Natural killer cell (primary cell): Measurements from ENCODE around the gene ZNF816. TPM values are rescaled to one million over a fixed set of nuclear protein-coding genes. Genes with fewer than 3 reads are reported as not detected.
"Not testable (repeated sequence)": the region's sequence is repeated elsewhere in the genome, so short reads cannot be mapped to it uniquely, and the experiment has no call there.

Experiments used
- ATAC-seq, 3 donors: fragments of 150-1000 bp in 2 of 3; fragments of 200-7000 bp in 1 of 3; cut with Tn5 transposase; 1 replicate in 1 of 3; 2 replicates in 2 of 3; pipeline ENCODE4 v1.10.0; 2021; ENCODE audit warnings: mild to moderate bottlenecking in 2 of 3, moderate library complexity in 2 of 3
- DNase-seq, 2 donors: peaks; one replicate each; pipeline versions ENCODE4 v3.0.0 to v3.0.0-alpha.2; 2013 to 2021; ENCODE audit warnings: mixed read lengths in 1 of 2
- H3K27ac ChIP-seq: one replicate; pipeline ENCODE4 v1.5.1; 2013; ENCODE audit warnings: mild to moderate bottlenecking, low read length
- H3K27me3 ChIP-seq: one replicate; pipeline ENCODE4 v1.6.1; 2013; ENCODE audit warnings: low read length; ENCODE audit not compliant: control insufficient read depth, insufficient read depth
- H3K36me3 ChIP-seq: one replicate; pipeline ENCODE4 v1.6.1; 2013; ENCODE audit warnings: low read length; ENCODE audit not compliant: control insufficient read depth, insufficient read depth
- H3K4me1 ChIP-seq: one replicate; pipeline ENCODE4 v1.6.1; 2013; ENCODE audit warnings: low read length; ENCODE audit not compliant: control insufficient read depth, insufficient read depth
- H3K4me3 ChIP-seq: one replicate; pipeline ENCODE4 v1.5.1; 2013; ENCODE audit warnings: low read length
- H3K9me3 ChIP-seq: one replicate; pipeline ENCODE4 v1.6.1; 2013; ENCODE audit warnings: low read length; ENCODE audit not compliant: control insufficient read depth, insufficient read depth
- H3K27ac Mint-ChIP-seq, 2 donors: one replicate each; pipeline ENCODE4 v1.8.0; 2022; ENCODE audit warnings: mild to moderate bottlenecking in 2 of 2, mixed read lengths in 2 of 2, moderate library complexity in 1 of 2
- H3K27me3 Mint-ChIP-seq, 2 donors: one replicate each; pipeline ENCODE4 v1.8.0; 2022; ENCODE audit warnings: low read depth in 2 of 2, mixed read lengths in 2 of 2
- H3K36me3 Mint-ChIP-seq: one replicate; pipeline ENCODE4 v1.8.0; 2022; ENCODE audit warnings: mixed read lengths
- H3K4me1 Mint-ChIP-seq, 2 donors: one replicate each; pipeline ENCODE4 v1.8.0; 2022; ENCODE audit warnings: mixed read lengths in 2 of 2
- H3K4me3 Mint-ChIP-seq: one replicate; pipeline ENCODE4 v1.8.0; 2022; ENCODE audit warnings: mild to moderate bottlenecking, moderate library complexity, mixed read lengths
- H3K9me3 Mint-ChIP-seq, 2 donors: one replicate each; pipeline ENCODE4 v1.8.0; 2022; ENCODE audit warnings: mixed read lengths in 2 of 2
- CTCF ChIP-seq: fragments of 200-600 bp; IDR thresholded peaks from one replicate; pipeline ENCODE4 v1.8.0; 2022; ENCODE audit warnings: antibody characterized with exemption
- WGBS: methylation state at CpG from one replicate; pipeline ENCODE4 v1.1.7; 2013; ENCODE audit warnings: missing lambda C conversion rate; ENCODE audit not compliant: insufficient coverage; 5-methylcytosine and 5-hydroxymethylcytosine counted together
- intact Hi-C: fragments of 100-400 bp; cut with micrococcal nuclease; formaldehyde crosslinking; loops from one replicate; pipeline ENCODE4 v1.14.2; 2022
- total RNA-seq, 4 donors: library from RNA; stranded (reverse); fragments of 120-200 nt in 1 of 4; gene quantifications; one replicate each; pipeline versions ENCODE4 v1.2.3 to v1.2.4, GENCODE V29; 2013 to 2022

The ZNF816 gene
- total RNA-seq, 3 donors from 2014 or later (not counting 1 experiment from before 2014, with no cell fraction given), result 4.1 to 11.3 (median 7.7) TPM

- TF ChIP-seq CTCF, result no peak
- no peaks in the 10 kb centered on the region for H3K9me3 Mint-ChIP-seq
- Histone ChIP-seq H3K27ac (peak overlapping the region; percentile 17), H3K4me3 (peak overlapping the region; percentile 74), H3K4me1 (peaks cover 21% of the 10 kb centered on the region), H3K9me3 (peaks cover 29% of the 10 kb centered on the region), H3K36me3 (no peaks in the 10 kb centered on the region), H3K27me3 (no peaks in the 10 kb centered on the region)
- no peaks in the 10 kb centered on the region for H3K27me3 Mint-ChIP-seq
- 79% methylated on average over 26 of the region's 29 CpGs for WGBS
- peak overlapping the region; percentile 97 for H3K4me3 Mint-ChIP-seq
- H3K27ac Mint-ChIP-seq, result peak overlapping the region; percentile 87 to 91
- H3K4me1 Mint-ChIP-seq, result peaks cover 22 to 28% of the 10 kb centered on the region in 2 donors
- peak in 1 of 3 donors; percentile 27 for ATAC-seq
- intact Hi-C loops, result loop anchor here (5.0 to 10.0 kb wide), 2 partner anchors 46 to 199 kb away; partner anchors contain the start of gene ZNF320
- no peak for DNase-seq
- no peaks in the 10 kb centered on the region for H3K36me3 Mint-ChIP-seq
These were observed 19.4 kb downstream of the ZNF816 start for GRCh38 chr19:52943134-52943883.

GRCh38 chr19:52942386-52943133 is 20.1 kb downstream of the ZNF816 start:
- peak; percentile 99 to 100 (median 99) for ATAC-seq
- Histone ChIP-seq H3K36me3 (no peaks in the 10 kb centered on the region), H3K27ac (peak overlapping the region; percentile 75), H3K4me1 (peaks cover 21% of the 10 kb centered on the region), H3K9me3 (peaks cover 21% of the 10 kb centered on the region), H3K27me3 (no peaks in the 10 kb centered on the region), H3K4me3 (peak overlapping the region; percentile 74)
- Mint-ChIP-seq H3K9me3 (no peaks in the 10 kb centered on the region), H3K27ac (peak overlapping the region; percentile 87 to 91), H3K4me3 (peak overlapping the region; percentile 97), H3K4me1 (peaks cover 24 to 29% of the 10 kb centered on the region in 2 donors), H3K27me3 (no peaks in the 10 kb centered on the region), H3K36me3 (no peaks in the 10 kb centered on the region)
- no peak for TF ChIP-seq CTCF
- intact Hi-C loops, result loop anchor here (1.0 to 10.0 kb wide), 4 partner anchors 19 to 198 kb away; partner anchors contain the start of genes ZNF320, ZNF816 and ZNF888
- DNase-seq, result peak; percentile 94 to 100
- under 1% methylated on average over 43 of the region's 43 CpGs for WGBS

GRCh38 chr19:52941941-52942385 is 20.7 kb downstream of the ZNF816 start:
- Mint-ChIP-seq H3K27me3 (no peaks in the 10 kb centered on the region), H3K27ac (peak overlapping the region; percentile 87 to 91), H3K9me3 (no peaks in the 10 kb centered on the region), H3K4me3 (peak overlapping the region; percentile 97), H3K4me1 (peaks cover 24 to 35% of the 10 kb centered on the region in 2 donors), H3K36me3 (no peaks in the 10 kb centered on the region)
- Histone ChIP-seq H3K27me3 (no peaks in the 10 kb centered on the region), H3K27ac (peak overlapping the region; percentile 75), H3K36me3 (no peaks in the 10 kb centered on the region), H3K9me3 (peaks cover 16% of the 10 kb centered on the region), H3K4me3 (peak overlapping the region; percentile 74), H3K4me1 (peaks cover 21% of the 10 kb centered on the region)
- peak; percentile 18 to 43 for DNase-seq
- intact Hi-C loops, result loop anchor here (1.0 to 10.0 kb wide), 4 partner anchors 19 to 197 kb away; partner anchors contain the start of genes ZNF320, ZNF816 and ZNF888
- ATAC-seq, result peak; percentile 22 to 25 (median 25)
- under 1% methylated on average over 26 of the region's 26 CpGs for WGBS
- no peak for TF ChIP-seq CTCF

- H3K27me3 ChIP-seq, H3K27me3 Mint-ChIP-seq, ATAC-seq, H3K36me3 Mint-ChIP-seq, H3K36me3 ChIP-seq, H3K9me3 Mint-ChIP-seq: not testable (repeated sequence)
- WGBS, result 48% methylated on average over 2 of the region's 2 CpGs
- intact Hi-C loops, result loop anchor here (5.0 to 10.0 kb wide), 2 partner anchors 44 to 197 kb away; partner anchors contain the start of gene ZNF320
- Mint-ChIP-seq H3K27ac (peak overlapping the region; percentile 87 to 91), H3K4me1 (peaks cover 24 to 40% of the 10 kb centered on the region in 2 donors), H3K4me3 (peak overlapping the region; percentile 97)
- Histone ChIP-seq H3K4me3 (peak overlapping the region; percentile 74), H3K4me1 (peaks cover 21% of the 10 kb centered on the region), H3K27ac (peak overlapping the region; percentile 75), H3K9me3 (peaks cover 11% of the 10 kb centered on the region)
- peak in 1 of 2 donors; percentile 19 for DNase-seq
These were observed 21.2 kb downstream of the ZNF816 start for GRCh38 chr19:52941523-52941922.

GRCh38 chr19:52940905-52941304 is 21.8 kb downstream of the ZNF816 start:
- not testable (repeated sequence) for ATAC-seq, H3K27me3 Mint-ChIP-seq, H3K9me3 ChIP-seq, H3K27me3 ChIP-seq, H3K36me3 ChIP-seq, DNase-seq, H3K9me3 Mint-ChIP-seq, H3K27ac ChIP-seq, H3K4me3 ChIP-seq, H3K36me3 Mint-ChIP-seq
- peak overlapping the region; percentile 97 for H3K4me3 Mint-ChIP-seq
- H3K4me1 Mint-ChIP-seq, result peaks cover 29 to 46% of the 10 kb centered on the region in 2 donors
- WGBS, result 93% methylated on average over 5 of the region's 5 CpGs
- peaks cover 21% of the 10 kb centered on the region for H3K4me1 ChIP-seq
- intact Hi-C loops, result loop anchor here (5.0 to 10.0 kb wide), 2 partner anchors 44 to 196 kb away; partner anchors contain the start of gene ZNF320
- peak overlapping the region; percentile 87 to 91 for H3K27ac Mint-ChIP-seq
